Type B pancreatic cell (in vitro differentiated cells): ENCODE data around the gene DCP2. TPM values are rescaled to one million over a fixed set of nuclear protein-coding genes. Genes with fewer than 3 reads are reported as not detected.

Source experiments
- DNase-seq: peaks from one replicate; pipeline ENCODE4 v3.0.0; 2021; ENCODE audit warnings: mixed read lengths; ENCODE audit not compliant: unreplicated experiment; ENCODE audit errors: extremely low spot score
- H3K27ac Mint-ChIP-seq: 2 replicates; pipeline ENCODE4 v1.8.0; 2021; ENCODE audit warnings: mild to moderate bottlenecking, mixed read lengths
- H3K27me3 Mint-ChIP-seq: 2 replicates; pipeline ENCODE4 v1.8.0; 2021; ENCODE audit warnings: mixed read lengths
- H3K36me3 Mint-ChIP-seq: 2 replicates; pipeline ENCODE4 v1.8.0; 2021; ENCODE audit warnings: mixed read lengths
- H3K4me1 Mint-ChIP-seq: one replicate; pipeline ENCODE4 v1.8.0; 2021; ENCODE audit warnings: mixed read lengths; ENCODE audit not compliant: unreplicated experiment
- H3K4me3 Mint-ChIP-seq: 2 replicates; pipeline ENCODE4 v1.8.0; 2021; ENCODE audit warnings: mild to moderate bottlenecking, mixed read lengths
- H3K9me3 Mint-ChIP-seq: 2 replicates; pipeline ENCODE4 v1.8.0; 2021; ENCODE audit warnings: mixed read lengths
- total RNA-seq: library from RNA; stranded (reverse); gene quantifications from 2 replicates; pipeline ENCODE4 v1.2.1, GENCODE V29; 2021; ENCODE audit warnings: low replicate concordance
- TF ChIP-seq, protein P1 (sequence below): fragments of 200-600 bp; sonication (generic); conservative IDR thresholded peaks from 2 replicates; pipeline ENCODE4 v1.5.0; 2021; ENCODE audit warnings: antibody characterized with exemption, mild to moderate bottlenecking

The DCP2 gene
- total RNA-seq, 1 donor from 2014 or later, result 90.3 TPM

GRCh38 chr5:113064806-113065205, 88.2 kb downstream of the DCP2 start:
- no peak for DNase-seq
- H3K4me1 Mint-ChIP-seq, result peaks cover 19% of the 10 kb centered on the region
- peak overlapping the region; percentile 91 for H3K27ac Mint-ChIP-seq

DNA sequence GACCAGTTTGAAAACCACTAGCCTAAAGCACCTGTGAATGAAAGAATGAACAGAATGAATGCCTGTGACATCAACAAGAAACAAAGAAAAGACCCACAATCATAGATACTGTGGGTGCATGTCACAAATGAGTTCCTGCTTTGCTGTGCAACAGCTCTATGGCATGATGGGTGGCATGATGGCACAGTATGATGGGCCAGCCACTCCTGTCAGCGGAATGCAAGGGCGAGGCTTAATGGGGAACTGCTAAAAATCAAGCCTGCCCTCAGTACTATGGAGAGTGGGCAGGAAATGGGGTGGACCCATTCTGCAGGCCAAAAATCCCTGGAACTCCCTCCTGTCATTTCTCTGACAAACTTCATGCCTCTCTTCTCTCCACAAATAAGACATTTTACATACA, 89.0 kb downstream of the DCP2 start:
- H3K9me3 Mint-ChIP-seq, result no peaks in the 10 kb centered on the region
- DNase-seq, result no peak
- no peak overlapping the region for H3K4me3 Mint-ChIP-seq
- TF ChIP-seq, protein P1, sequence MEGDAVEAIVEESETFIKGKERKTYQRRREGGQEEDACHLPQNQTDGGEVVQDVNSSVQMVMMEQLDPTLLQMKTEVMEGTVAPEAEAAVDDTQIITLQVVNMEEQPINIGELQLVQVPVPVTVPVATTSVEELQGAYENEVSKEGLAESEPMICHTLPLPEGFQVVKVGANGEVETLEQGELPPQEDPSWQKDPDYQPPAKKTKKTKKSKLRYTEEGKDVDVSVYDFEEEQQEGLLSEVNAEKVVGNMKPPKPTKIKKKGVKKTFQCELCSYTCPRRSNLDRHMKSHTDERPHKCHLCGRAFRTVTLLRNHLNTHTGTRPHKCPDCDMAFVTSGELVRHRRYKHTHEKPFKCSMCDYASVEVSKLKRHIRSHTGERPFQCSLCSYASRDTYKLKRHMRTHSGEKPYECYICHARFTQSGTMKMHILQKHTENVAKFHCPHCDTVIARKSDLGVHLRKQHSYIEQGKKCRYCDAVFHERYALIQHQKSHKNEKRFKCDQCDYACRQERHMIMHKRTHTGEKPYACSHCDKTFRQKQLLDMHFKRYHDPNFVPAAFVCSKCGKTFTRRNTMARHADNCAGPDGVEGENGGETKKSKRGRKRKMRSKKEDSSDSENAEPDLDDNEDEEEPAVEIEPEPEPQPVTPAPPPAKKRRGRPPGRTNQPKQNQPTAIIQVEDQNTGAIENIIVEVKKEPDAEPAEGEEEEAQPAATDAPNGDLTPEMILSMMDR, result no peak
- peaks cover 3% of the 10 kb centered on the region for H3K36me3 Mint-ChIP-seq
- H3K4me1 Mint-ChIP-seq, result peaks cover 17% of the 10 kb centered on the region
- H3K27ac Mint-ChIP-seq, result peak overlapping the region; percentile 91
- H3K27me3 Mint-ChIP-seq, result no peaks in the 10 kb centered on the region

More at GRCh38 chr5:113064806-113065205, 88.2 kb downstream of the DCP2 start:
- TF ChIP-seq, protein P1, result no peak
- Mint-ChIP-seq H3K36me3 (peaks cover 3% of the 10 kb centered on the region), H3K9me3 (no peaks in the 10 kb centered on the region), H3K27me3 (no peaks in the 10 kb centered on the region), H3K4me3 (no peak overlapping the region)

- DNase-seq, result no peak
- Mint-ChIP-seq H3K27me3 (no peaks in the 10 kb centered on the region), H3K36me3 (peaks cover 6% of the 10 kb centered on the region), H3K4me3 (no peak overlapping the region), H3K27ac (no peak overlapping the region), H3K9me3 (no peaks in the 10 kb centered on the region), H3K4me1 (no peaks in the 10 kb centered on the region)
- TF ChIP-seq, protein P1, result no peak
Observed at GRCh38 chr5:113067635-113068344, 91.2 kb downstream of the DCP2 start.

GRCh38 chr5:113068559-113068958, 92.0 kb downstream of the DCP2 start:
- Mint-ChIP-seq H3K27ac (no peak overlapping the region), H3K4me3 (no peak overlapping the region), H3K4me1 (no peaks in the 10 kb centered on the region), H3K9me3 (no peaks in the 10 kb centered on the region), H3K27me3 (no peaks in the 10 kb centered on the region), H3K36me3 (peaks cover 13% of the 10 kb centered on the region)
- DNase-seq, result no peak
- TF ChIP-seq, protein P1, result no peak

Other genes starting within 250 kb of the DCP2 start
- 47.7 and 48.6 TPM in 2 replicates for gene APC, start 238.9 kb upstream of the DCP2 start, total RNA-seq
- 45.4 and 57.5 TPM in 2 replicates for gene SRP19, start 115.5 kb upstream of the DCP2 start, total RNA-seq
- 61.0 and 98.4 TPM in 2 replicates for gene REEP5, start 54.6 kb upstream of the DCP2 start, total RNA-seq